Measurements from ENCODE around the gene AREL1.

GRCh38 chr14:74685056-74685455 lies 27.8 kb downstream of the AREL1 start:
- TF ChIP-seq CTCF (IDR thresholded peaks at IDR 0.05) = no peak
- TF ChIP-seq POLR2A (IDR thresholded peaks at IDR 0.05) = no peak

Measured in ovary (tissue), 3 donors.